Measurements from ENCODE around the gene MTMR6.

MTMR6 gene

GRCh38 chr13:25217023-25217885 is 70.0 kb downstream of the MTMR6 start:
- DNase-seq (ENCODE audit: low read depth), result peak; percentile 86

- DNase-seq (ENCODE audit: low read depth), result no peak
Observed at GRCh38 chr13:25215253-25215575, 72.1 kb downstream of the MTMR6 start.

GRCh38 chr13:25214491-25215252 is 72.6 kb downstream of the MTMR6 start:
- peak; percentile 45 for DNase-seq (ENCODE audit: low read depth)

GRCh38 chr13:25213715-25214114 is 73.6 kb downstream of the MTMR6 start:
- no peak for DNase-seq (ENCODE audit: low read depth)

GRCh38 chr13:25210842-25211569 is 76.3 kb downstream of the MTMR6 start:
- no peak for DNase-seq (ENCODE audit: low read depth)

- peak; percentile 6 for DNase-seq (ENCODE audit: low read depth)
Observed at GRCh38 chr13:25207291-25207810, 79.9 kb downstream of the MTMR6 start.

- DNase-seq (ENCODE audit: low read depth), result no peak
Observed at GRCh38 chr13:25204863-25205262, 82.4 kb downstream of the MTMR6 start.

GRCh38 chr13:25203127-25203740 is 84.1 kb downstream of the MTMR6 start:
- DNase-seq (ENCODE audit: low read depth), result no peak

- DNase-seq (ENCODE audit: low read depth), result peak; percentile 63
Observed at GRCh38 chr13:25200783-25201182, 86.5 kb downstream of the MTMR6 start.

- no peak for DNase-seq (ENCODE audit: low read depth)
Observed at GRCh38 chr13:25198647-25199046, 88.6 kb downstream of the MTMR6 start.

- DNase-seq (ENCODE audit: low read depth), result no peak
Observed at GRCh38 chr13:25196971-25197370, 90.3 kb downstream of the MTMR6 start.
